Panc1 (cell line): ENCODE results near the gene CREBBP. TPM values are rescaled to one million over a fixed set of nuclear protein-coding genes. Genes with fewer than 3 reads are reported as not detected.

Experiments
- ATAC-seq: fragments of 200-7000 bp; cut with Tn5 transposase; 2 replicates; pipeline ENCODE4 v1.9.1; 2020; ENCODE audit warnings: mild to moderate bottlenecking, moderate library complexity
- BruUV-seq: library from RNA; stranded (reverse); fragments of 400-500 nt; replicated peaks from 2 replicates; lab custom pipeline; 2021; lab: Mats Ljungman, UMichigan
- CTCF ChIA-PET: fragments of 300-600 bp; sonication (Branson Sonifier 250); formaldehyde crosslinking; loops from one replicate; lab custom pipeline; 2022; ENCODE audit warnings: antibody characterized with exemption; lab: Charles Lee
- POLR2A ChIA-PET: fragments of 300-600 bp; sonication (Branson Sonifier 250); formaldehyde crosslinking; loops from one replicate; lab custom pipeline; 2022; ENCODE audit warnings: antibody characterized with exemption; lab: Charles Lee
- DNase-seq: peaks from one replicate; pipeline ENCODE4 v3.0.0-alpha.2; 2010; ENCODE audit warnings: low read depth, low spot score
- H3K27ac ChIP-seq: 2 replicates; pipeline ENCODE4 v1.5.1; 2011; ENCODE audit warnings: mild to moderate bottlenecking, low read length, inconsistent platforms
- H3K27me3 ChIP-seq: fragments of 200-500 bp; sonication (Bioruptor generic); 2 replicates; pipeline ENCODE4 v1.6.0; 2014; ENCODE audit warnings: low read length, inconsistent platforms; ENCODE audit not compliant: control insufficient read depth, insufficient read depth
- H3K36me3 ChIP-seq: fragments of 200-500 bp; sonication (Bioruptor generic); 2 replicates; pipeline ENCODE4 v1.5.1; 2014; ENCODE audit warnings: inconsistent platforms, mild to moderate bottlenecking, low read length, moderate library complexity; ENCODE audit not compliant: control insufficient read depth, insufficient read depth
- H3K4me1 ChIP-seq: 2 replicates; pipeline ENCODE4 v1.5.1; 2011; ENCODE audit warnings: inconsistent platforms, mild to moderate bottlenecking, low read length, moderate library complexity; ENCODE audit not compliant: control insufficient read depth, insufficient read depth
- H3K4me3 ChIP-seq, 2 experiments: 2 replicates each; pipeline ENCODE4 v1.5.1; 2011 to 2012; ENCODE audit warnings: low read depth in 2 of 2, low read length in 2 of 2, mild to moderate bottlenecking in 2 of 2, inconsistent platforms in 1 of 2, moderate library complexity in 1 of 2
- H3K9me3 ChIP-seq: fragments of 200-500 bp; sonication (Bioruptor generic); 2 replicates; pipeline ENCODE4 v1.5.1; 2014; ENCODE audit warnings: low read depth, mild to moderate bottlenecking, inconsistent platforms, low read length, moderate library complexity; ENCODE audit not compliant: control insufficient read depth, insufficient read depth
- POLR2AphosphoS5 ChIP-seq: IDR thresholded peaks from 2 replicates; pipeline ENCODE4 v1.6.1; 2012; ENCODE audit warnings: mild to moderate bottlenecking, low read depth, low read length, moderate library complexity
- REST ChIP-seq, 2 experiments: IDR thresholded peaks; 2 replicates each; pipeline ENCODE4 v1.6.1; 2011 to 2012; ENCODE audit warnings: low read depth in 2 of 2, control low read depth in 1 of 2, low read length in 1 of 2, mild to moderate bottlenecking in 1 of 2, moderate library complexity in 1 of 2; ENCODE audit not compliant: insufficient read depth in 1 of 2
- SIN3A ChIP-seq: IDR thresholded peaks from 2 replicates; pipeline ENCODE4 v1.6.1; 2012; ENCODE audit warnings: low read depth, mild to moderate bottlenecking, low read length, moderate library complexity, borderline replicate concordance; ENCODE audit not compliant: insufficient read depth
- TCF7L2 ChIP-seq: IDR thresholded peaks from 2 replicates; pipeline ENCODE4 v1.6.1; 2011; ENCODE audit warnings: mild to moderate bottlenecking, low read depth, low read length, inconsistent platforms
- in situ Hi-C: cut with HindIII; loops from 2 replicates; pipeline ENCODE4 v1.10.0; 2016; ENCODE audit warnings: low sequenced_read_pairs, low pct_unique_long_range_greater_than_20kb
- intact Hi-C: fragments of 100-400 bp; cut with micrococcal nuclease; formaldehyde crosslinking; loops from one replicate; pipeline ENCODE4 v1.10.0; 2022; ENCODE audit not compliant: unreplicated experiment
- total RNA-seq: library from RNA; stranded (reverse); gene quantifications from one replicate; pipeline ENCODE4 v1.2.1, GENCODE V29; 2021; ENCODE audit not compliant: unreplicated experiment
- TF ChIP-seq, protein P1 (sequence below): fragments of 450-650 bp; IDR thresholded peaks from 2 replicates; pipeline ENCODE4 v1.5.1; 2017; ENCODE audit warnings: mild to moderate bottlenecking

Gene CREBBP
- total RNA-seq, 1 experiment from 2014 or later: 60.2 TPM

DNA sequence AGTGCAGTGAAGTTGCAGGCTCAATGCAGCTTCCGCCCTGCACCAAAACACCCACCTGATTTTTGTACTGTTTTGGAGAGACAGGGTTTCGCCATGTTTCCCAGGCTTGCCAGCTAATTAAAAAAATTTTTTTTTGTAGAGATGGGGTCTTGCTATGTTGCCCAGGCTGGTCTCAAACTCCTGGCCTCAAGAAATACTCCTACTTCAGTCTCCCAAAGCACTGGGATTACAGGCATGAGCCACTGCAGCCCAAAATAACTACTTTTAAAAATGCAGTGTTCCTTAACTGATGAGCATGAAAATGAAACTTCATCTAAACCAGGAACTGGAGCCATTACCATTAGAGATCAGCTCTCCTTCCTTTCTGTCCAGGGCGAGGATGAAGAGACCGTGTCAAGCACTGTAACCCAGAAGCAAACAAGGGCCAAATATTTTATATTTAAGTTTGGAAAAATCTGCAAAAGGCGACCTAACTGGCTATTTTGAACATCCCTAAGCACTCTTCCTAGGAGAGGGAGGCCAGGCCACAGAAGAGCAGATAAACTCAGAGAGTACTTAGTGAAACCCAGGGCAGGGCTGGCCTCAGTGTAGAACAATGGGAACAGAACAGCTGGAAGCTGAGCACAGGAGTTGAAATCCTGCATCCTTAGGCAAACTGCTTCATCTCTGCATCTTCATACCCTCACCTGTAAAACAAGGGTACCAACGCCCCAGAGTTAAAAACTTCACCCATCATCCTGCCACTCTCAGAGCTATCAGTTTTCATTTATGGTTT lies 24.0 kb downstream of the CREBBP start:
- Histone ChIP-seq H3K4me1 (peaks cover 11% of the 10 kb centered on the region; the same call in 1 of the 2 replicates), H3K27ac (no peak overlapping the region), H3K36me3 (no peaks in the 10 kb centered on the region), H3K4me3 (no peak overlapping the region), H3K27me3 (no peaks in the 10 kb centered on the region), H3K9me3 (no peaks in the 10 kb centered on the region)
- no peak for DNase-seq
- TF ChIP-seq REST (IDR thresholded peaks at IDR 0.05; ENCODE audit: insufficient read depth in 1 of 2, low read depth in 2 of 2, low read length in 1 of 2) (no peak), SIN3A (no peak), POLR2AphosphoS5 (no peak)
- intact Hi-C loops (no loop called here), in situ Hi-C loops (no loop called here)
- 0 out of 2 replicates have a peak, but pooled peaks have one; percentile 46 for ATAC-seq
- CTCF ChIA-PET: no interaction called here
- POLR2A ChIA-PET: interaction anchor here (0.5 kb wide), 2 partner anchors 79 to 206 kb away, joined by 5 to 6 read pairs; no protein-coding TSS in a partner anchor
- BruUV-seq: TSS peak; percentile 13

GRCh38 chr16:3854750-3855541 lies 25.6 kb downstream of the CREBBP start:
- ChIA-PET POLR2A (no interaction called here), CTCF (no interaction called here)
- H3K27me3 ChIP-seq: no peaks in the 10 kb centered on the region
- no peak overlapping the region for H3K27ac ChIP-seq
- TF ChIP-seq TCF7L2 (no peak), POLR2AphosphoS5 (no peak), SIN3A (no peak), REST (IDR thresholded peaks at IDR 0.05; ENCODE audit: insufficient read depth in 1 of 2, low read depth in 2 of 2, low read length in 1 of 2) (no peak)
- TF ChIP-seq, protein P1, sequence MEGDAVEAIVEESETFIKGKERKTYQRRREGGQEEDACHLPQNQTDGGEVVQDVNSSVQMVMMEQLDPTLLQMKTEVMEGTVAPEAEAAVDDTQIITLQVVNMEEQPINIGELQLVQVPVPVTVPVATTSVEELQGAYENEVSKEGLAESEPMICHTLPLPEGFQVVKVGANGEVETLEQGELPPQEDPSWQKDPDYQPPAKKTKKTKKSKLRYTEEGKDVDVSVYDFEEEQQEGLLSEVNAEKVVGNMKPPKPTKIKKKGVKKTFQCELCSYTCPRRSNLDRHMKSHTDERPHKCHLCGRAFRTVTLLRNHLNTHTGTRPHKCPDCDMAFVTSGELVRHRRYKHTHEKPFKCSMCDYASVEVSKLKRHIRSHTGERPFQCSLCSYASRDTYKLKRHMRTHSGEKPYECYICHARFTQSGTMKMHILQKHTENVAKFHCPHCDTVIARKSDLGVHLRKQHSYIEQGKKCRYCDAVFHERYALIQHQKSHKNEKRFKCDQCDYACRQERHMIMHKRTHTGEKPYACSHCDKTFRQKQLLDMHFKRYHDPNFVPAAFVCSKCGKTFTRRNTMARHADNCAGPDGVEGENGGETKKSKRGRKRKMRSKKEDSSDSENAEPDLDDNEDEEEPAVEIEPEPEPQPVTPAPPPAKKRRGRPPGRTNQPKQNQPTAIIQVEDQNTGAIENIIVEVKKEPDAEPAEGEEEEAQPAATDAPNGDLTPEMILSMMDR: no peak
- no TSS peak for BruUV-seq
- ATAC-seq (no peak), DNase-seq (no peak)
- in situ Hi-C loops (no loop called here), intact Hi-C loops (no loop called here)
- H3K36me3 ChIP-seq: no peaks in the 10 kb centered on the region; the same call in 1 of the 2 replicates
- H3K4me3 ChIP-seq: no peak overlapping the region
- H3K9me3 ChIP-seq: no peaks in the 10 kb centered on the region
- peaks cover 11% of the 10 kb centered on the region; the same call in 1 of the 2 replicates for H3K4me1 ChIP-seq
